Ishikawa (cell line): Measurements from ENCODE around the gene PIGL.

ENCODE experiments used
- CEBPB ChIP-seq: IDR thresholded peaks from 2 replicates; pipeline ENCODE4 v1.6.1; 2012
- CREB1 ChIP-seq: IDR thresholded peaks from 2 replicates; pipeline ENCODE4 v1.6.1; 2012; ENCODE audit warnings: low read depth
- EGR1 ChIP-seq: IDR thresholded peaks from 2 replicates; pipeline ENCODE4 v1.6.1; 2012
- EP300 ChIP-seq: IDR thresholded peaks from 2 replicates; pipeline ENCODE4 v1.6.1; 2012; ENCODE audit warnings: borderline replicate concordance
- FOXM1 ChIP-seq: IDR thresholded peaks from 2 replicates; pipeline ENCODE4 v1.6.1; 2012; ENCODE audit warnings: low read depth, borderline replicate concordance
- MAX ChIP-seq: IDR thresholded peaks from 2 replicates; pipeline ENCODE4 v1.6.1; 2012
- NFIC ChIP-seq: IDR thresholded peaks from 2 replicates; pipeline ENCODE4 v1.6.1; 2012
- RAD21 ChIP-seq: IDR thresholded peaks from 2 replicates; pipeline ENCODE4 v1.6.1; 2012; ENCODE audit warnings: low read depth
- REST ChIP-seq: IDR thresholded peaks from 2 replicates; pipeline ENCODE4 v1.6.1; 2012; ENCODE audit warnings: low read depth, mild to moderate bottlenecking
- TAF1 ChIP-seq: IDR thresholded peaks from 2 replicates; pipeline ENCODE4 v1.6.1; 2012; ENCODE audit warnings: low read depth, mild to moderate bottlenecking
- TCF12 ChIP-seq: IDR thresholded peaks from 2 replicates; pipeline ENCODE4 v1.6.1; 2012; ENCODE audit warnings: low read depth
- TEAD4 ChIP-seq: IDR thresholded peaks from 2 replicates; pipeline ENCODE4 v1.6.1; 2012
- USF1 ChIP-seq: IDR thresholded peaks from 2 replicates; pipeline ENCODE4 v1.6.1; 2012
- YY1 ChIP-seq: IDR thresholded peaks from 2 replicates; pipeline ENCODE4 v1.6.1; 2012; ENCODE audit warnings: low read depth
- ZBTB7A ChIP-seq: IDR thresholded peaks from 2 replicates; pipeline ENCODE4 v1.6.1; 2012; ENCODE audit warnings: low read depth

The PIGL gene

GRCh38 chr17:16281351-16281750 lies 64.3 kb downstream of the PIGL start:
- TF ChIP-seq ZBTB7A (no peak), TCF12 (no peak), YY1 (no peak), TEAD4 (no peak), FOXM1 (no peak), CEBPB (no peak), REST (no peak), NFIC (no peak), MAX (no peak), USF1 (no peak), EP300 (no peak), RAD21 (no peak), CREB1 (no peak), TAF1 (no peak), EGR1 (no peak)

GRCh38 chr17:16282522-16282921 lies 65.5 kb downstream of the PIGL start:
- TF ChIP-seq YY1, result no peak
- no peak for TF ChIP-seq RAD21
- TF ChIP-seq EP300, result peak; percentile 20; the same call in 1 of the 2 replicates
- no peak for TF ChIP-seq CREB1
- no peak for TF ChIP-seq CEBPB
- no peak for TF ChIP-seq ZBTB7A
- TF ChIP-seq TCF12, result no peak
- TF ChIP-seq EGR1, result no peak
- no peak for TF ChIP-seq FOXM1
- TF ChIP-seq NFIC, result no peak
- no peak for TF ChIP-seq REST
- TF ChIP-seq TAF1, result no peak
- TF ChIP-seq USF1, result no peak
- TF ChIP-seq TEAD4, result peak; percentile 58
- no peak for TF ChIP-seq MAX

GRCh38 chr17:16283705-16284104 lies 66.7 kb downstream of the PIGL start:
- no peak for TF ChIP-seq ZBTB7A
- no peak for TF ChIP-seq REST
- no peak for TF ChIP-seq EGR1
- no peak for TF ChIP-seq TAF1
- TF ChIP-seq FOXM1, result no peak
- no peak for TF ChIP-seq USF1
- no peak for TF ChIP-seq MAX
- TF ChIP-seq EP300, result no peak
- no peak for TF ChIP-seq CREB1
- TF ChIP-seq CEBPB, result no peak

GRCh38 chr17:16285646-16286008 lies 68.6 kb downstream of the PIGL start:
- TF ChIP-seq RAD21 (no peak), TCF12 (no peak), CEBPB (no peak), ZBTB7A (no peak), EP300 (no peak), EGR1 (no peak), USF1 (no peak), FOXM1 (no peak), CREB1 (no peak), TEAD4 (no peak), NFIC (no peak), YY1 (no peak), REST (no peak), TAF1 (no peak), MAX (no peak)
